A549 (cell line): Measurements from ENCODE around the gene CHST15.

Source experiments
- CTCF ChIP-seq: fragments of >200 bp; sonication (Bioruptor Twin); formaldehyde crosslinking; IDR thresholded peaks from 3 replicates; pipeline ENCODE4 v1.5.1; 2016
- EP300 ChIP-seq, 2 experiments: fragments of >200 bp; sonication (Bioruptor Twin); formaldehyde crosslinking; IDR thresholded peaks; 2 replicates in 1 of 2; 3 replicates in 1 of 2; pipeline ENCODE4 v1.6.1; 2016 to 2017
- ESRRA ChIP-seq: fragments of 150-350 bp; IDR thresholded peaks from 2 replicates; pipeline ENCODE4 v1.6.1; 2014; ENCODE audit warnings: mild to moderate bottlenecking, low read length, borderline replicate concordance
- HEYL ChIP-seq: fragments of 250-450 bp; sonication (Bioruptor Pico); IDR thresholded peaks from 2 replicates; pipeline ENCODE4 v1.8.0; 2021; ENCODE audit warnings: mild to moderate bottlenecking, moderate library complexity
- JUNB ChIP-seq: fragments of >200 bp; sonication (Bioruptor Twin); formaldehyde crosslinking; IDR thresholded peaks from 2 replicates; pipeline ENCODE4 v1.6.1; 2016
- MAZ ChIP-seq: fragments of 150-350 bp; IDR thresholded peaks from 2 replicates; pipeline ENCODE4 v1.6.1; 2014; ENCODE audit warnings: antibody characterized with exemption, low read depth, low read length, borderline replicate concordance
- PBX3 ChIP-seq: IDR thresholded peaks from 2 replicates; pipeline ENCODE4 v1.6.1; 2012
- PHF8 ChIP-seq: fragments of 200-600 bp; sonication (generic); IDR thresholded peaks from 2 replicates; pipeline ENCODE4 v1.6.1; 2016; ENCODE audit warnings: low read depth, mild to moderate bottlenecking, antibody characterized with exemption, moderate library complexity, borderline replicate concordance
- POLR2A ChIP-seq: IDR thresholded peaks from 2 replicates; pipeline ENCODE4 v1.6.1; 2012; ENCODE audit warnings: mild to moderate bottlenecking, low read length
- SMC3 ChIP-seq: fragments of >200 bp; sonication (Bioruptor Twin); formaldehyde crosslinking; IDR thresholded peaks from 3 replicates; pipeline ENCODE4 v1.6.1; 2018; ENCODE audit warnings: inconsistent platforms
- USF2 ChIP-seq: fragments of 450-650 bp; IDR thresholded peaks from 2 replicates; pipeline ENCODE4 v1.6.1; 2014; ENCODE audit warnings: antibody characterized with exemption

GRCh38 chr10:124066126-124066700 lies 27.2 kb downstream of the CHST15 start:
- TF ChIP-seq ESRRA (no peak), EP300 (IDR thresholded peaks at IDR 0.05) (no peak), POLR2A (no peak), PBX3 (no peak), CTCF (no peak), JUNB (no peak), HEYL (CRISPR knock-in tag) (no peak), USF2 (no peak), PHF8 (no peak), SMC3 (no peak), MAZ (no peak)
